HG02884 (cell line): ENCODE measurements around the gene CAPN14.

Experiments used
- ATAC-seq: cut with Tn5 transposase; IDR thresholded peaks from one replicate; pipeline ENCODE4 v1.9.1; 2021; ENCODE audit warnings: mild to moderate bottlenecking, moderate library complexity; ENCODE audit not compliant: unreplicated experiment

CAPN14 gene

GRCh38 chr2:31227711-31228125, 10.4 kb upstream of the CAPN14 start:
- no peak for ATAC-seq

DNA sequence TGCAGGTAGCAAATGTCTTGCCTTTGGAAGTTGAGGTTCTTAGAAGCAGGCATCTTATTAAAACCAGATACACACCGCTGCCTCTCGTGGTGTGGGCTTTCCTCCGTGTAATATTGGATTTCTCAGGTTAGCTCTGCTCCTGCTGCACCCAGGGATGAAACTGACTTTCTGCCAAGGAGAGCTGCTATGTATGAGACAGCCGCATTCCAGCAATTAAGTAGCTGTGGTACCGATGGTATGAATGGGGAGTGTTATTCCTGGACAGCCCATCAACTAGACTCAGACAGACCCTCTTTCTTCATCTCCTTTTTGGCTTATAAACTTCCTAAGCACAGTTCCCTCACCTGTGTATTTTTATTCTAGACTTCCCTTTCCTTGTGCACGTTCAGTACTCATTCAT, 9.8 kb upstream of the CAPN14 start:
- ATAC-seq = no peak

- ATAC-seq = no peak
Observed at GRCh38 chr2:31226266-31226665, 9.0 kb upstream of the CAPN14 start.

DNA sequence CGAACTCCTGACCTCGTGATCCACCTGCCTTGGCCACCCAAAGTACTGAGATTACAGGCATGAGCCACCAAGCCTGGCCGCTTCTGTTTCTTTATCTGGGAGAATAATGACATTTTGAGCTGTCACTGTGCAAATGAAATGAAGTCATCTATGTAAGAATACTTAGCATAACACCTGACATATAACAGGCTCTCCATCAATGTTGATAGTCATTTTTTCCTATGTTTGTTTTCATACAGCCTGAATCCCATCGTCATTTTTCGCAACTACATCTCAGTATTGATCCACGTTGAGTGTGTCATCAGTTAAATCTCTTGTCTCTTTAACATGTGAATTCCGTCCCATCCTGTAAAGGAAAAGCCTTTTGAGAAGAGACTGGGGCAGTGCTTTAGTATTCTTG, 6.4 kb upstream of the CAPN14 start:
- no peak for ATAC-seq

GRCh38 chr2:31223026-31223425, 5.7 kb upstream of the CAPN14 start:
- no peak for ATAC-seq

- no peak for ATAC-seq
Observed at GRCh38 chr2:31222071-31222470, 4.8 kb upstream of the CAPN14 start.

DNA sequence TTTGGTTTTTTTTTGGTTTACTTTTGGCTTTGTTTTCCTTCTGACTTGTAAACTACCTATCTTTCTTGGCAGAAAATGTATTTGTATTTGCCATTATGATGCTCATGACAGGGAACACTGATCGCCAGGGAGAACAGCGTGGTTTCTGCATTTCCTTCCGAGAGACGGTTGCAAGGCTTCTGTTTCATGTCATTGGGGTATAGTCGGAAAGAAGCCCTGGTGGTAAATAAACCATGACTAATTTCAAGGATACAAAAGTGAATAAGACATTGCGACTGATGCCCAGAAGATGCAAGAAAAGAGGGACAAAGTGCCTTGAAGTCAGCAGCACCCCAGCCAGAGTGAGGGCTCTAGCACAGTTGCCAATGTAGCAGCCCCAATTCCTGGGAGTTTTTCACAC, 4.2 kb upstream of the CAPN14 start:
- ATAC-seq = no peak

GRCh38 chr2:31219131-31219969, 2.0 kb upstream of the CAPN14 start:
- ATAC-seq = peak; percentile 65

GRCh38 chr2:31216734-31217133, 581 bp downstream of the CAPN14 start:
- ATAC-seq = peak; percentile 57

- ATAC-seq = no peak
Observed at GRCh38 chr2:31214444-31214915, 2.8 kb downstream of the CAPN14 start.

DNA sequence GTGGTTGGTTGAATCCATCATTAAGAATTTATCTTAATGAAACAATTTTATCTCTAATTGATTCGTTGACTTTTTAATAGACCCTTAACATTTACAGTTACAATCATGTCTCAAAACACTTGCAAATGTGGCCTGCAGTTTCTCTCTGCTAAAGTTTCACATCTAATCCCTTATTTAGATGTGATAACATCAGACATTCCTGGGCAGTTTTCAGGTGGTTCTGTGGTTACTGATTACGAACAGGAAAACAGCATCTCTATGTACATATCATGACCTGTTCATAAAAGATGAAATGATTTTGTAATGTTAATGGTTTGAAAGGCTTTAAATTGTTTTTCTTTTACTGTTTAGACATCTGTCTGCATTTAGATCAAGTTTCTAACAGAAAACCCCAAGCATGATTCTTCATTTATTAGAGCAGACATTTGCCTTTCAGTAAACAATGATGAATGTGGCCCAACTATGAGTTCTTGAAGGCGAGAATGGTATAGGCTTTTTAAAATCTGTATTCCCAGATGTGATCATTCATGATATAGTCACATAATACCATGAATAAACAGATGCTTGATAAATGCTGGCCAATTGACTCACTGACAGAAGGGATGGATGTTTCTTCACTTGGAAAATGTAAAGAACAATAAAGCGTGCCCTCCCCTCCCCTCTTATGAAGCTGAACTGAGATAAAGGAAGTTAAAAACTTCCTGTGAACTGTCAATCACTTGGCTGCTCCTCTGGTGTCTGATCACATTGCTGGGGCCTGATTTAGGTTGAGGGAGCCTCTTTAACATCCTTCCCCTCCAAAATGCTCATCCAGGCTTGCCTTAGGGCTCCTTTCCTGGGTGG, 3.5 kb downstream of the CAPN14 start:
- ATAC-seq = no peak

- no peak for ATAC-seq
Observed at GRCh38 chr2:31212659-31213600, 4.4 kb downstream of the CAPN14 start.

DNA sequence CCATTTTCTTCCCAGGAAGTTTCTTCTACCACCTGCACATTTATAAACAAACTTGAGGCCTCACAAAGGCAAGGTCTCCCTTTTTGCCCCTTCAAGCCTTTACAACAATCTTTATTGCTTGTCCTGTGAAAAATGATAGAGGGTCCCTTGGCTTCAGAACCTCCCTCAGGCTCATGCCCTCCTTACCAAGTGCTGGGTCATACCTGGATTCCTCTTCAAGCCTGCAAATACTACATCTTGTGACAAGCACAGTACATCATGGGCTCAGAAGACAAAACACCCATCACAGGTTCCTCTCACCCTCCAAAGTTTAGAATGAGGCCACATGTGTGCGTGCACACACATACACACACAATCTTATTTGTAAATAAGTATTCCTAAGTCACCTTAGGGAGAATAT, 9.1 kb downstream of the CAPN14 start:
- ATAC-seq = no peak

DNA sequence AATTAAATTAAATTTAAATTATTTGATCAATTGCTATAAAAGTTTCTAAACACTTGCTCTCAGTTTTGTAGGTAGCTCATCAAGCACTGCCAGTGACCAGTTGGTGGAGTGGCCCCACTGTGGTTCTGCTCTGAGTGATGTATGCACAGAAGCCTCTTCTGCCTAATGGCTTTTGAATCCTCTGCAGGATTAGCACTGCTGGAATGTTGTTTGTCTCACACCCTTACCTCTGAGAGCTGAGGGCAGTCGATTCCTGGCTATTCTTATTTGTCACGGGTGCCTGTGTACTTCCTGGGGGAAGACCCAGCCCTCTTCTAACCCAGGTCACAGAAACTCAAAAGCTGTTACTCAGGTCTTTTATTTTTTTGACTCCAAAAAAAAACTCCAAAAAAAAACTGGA, 9.5 kb downstream of the CAPN14 start:
- no peak for ATAC-seq

DNA sequence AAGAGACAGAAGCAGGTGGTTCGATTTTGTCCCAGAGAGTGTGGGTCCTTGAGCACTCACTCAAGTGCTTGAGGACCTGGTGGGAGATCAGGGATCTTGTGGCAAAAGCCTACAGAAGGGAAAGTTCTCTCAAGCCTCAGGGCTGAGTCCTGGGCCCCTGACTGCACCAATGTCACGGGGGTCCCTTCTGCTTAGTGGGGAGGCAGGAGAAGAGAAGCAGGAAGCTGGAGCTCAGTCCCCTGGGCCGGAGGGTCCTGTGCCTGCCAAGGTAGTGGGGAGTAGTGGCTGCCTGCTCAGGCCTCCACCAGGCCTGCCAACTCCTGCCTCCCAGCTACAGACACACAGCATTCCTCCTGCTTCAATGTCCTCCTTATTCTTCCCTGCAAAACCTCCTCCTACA, 11.7 kb downstream of the CAPN14 start:
- no peak for ATAC-seq

- no peak for ATAC-seq
Observed at GRCh38 chr2:31205186-31205585, 12.1 kb downstream of the CAPN14 start.

GRCh38 chr2:31204783-31205182, 12.5 kb downstream of the CAPN14 start:
- no peak for ATAC-seq

GRCh38 chr2:31203916-31204315, 13.4 kb downstream of the CAPN14 start:
- ATAC-seq = no peak

DNA sequence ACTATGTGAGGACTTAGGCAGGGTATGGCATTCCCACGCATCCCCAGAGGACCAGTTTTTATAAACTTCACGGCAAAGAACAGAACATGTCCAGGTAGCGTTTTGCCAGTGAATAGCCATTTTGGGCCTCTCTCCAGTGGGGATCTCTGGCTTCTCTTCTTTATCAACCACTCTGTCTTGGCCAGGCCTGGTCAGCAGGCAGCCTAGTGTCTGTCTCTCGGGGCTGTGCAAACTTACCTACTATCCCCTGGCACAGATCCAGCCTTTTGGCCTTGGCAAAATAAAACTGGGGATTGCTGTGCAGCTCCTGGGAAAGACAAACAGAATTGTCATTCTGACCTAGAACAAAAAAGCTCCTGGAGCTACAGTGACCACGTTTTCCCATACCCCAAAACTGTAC, 14.5 kb downstream of the CAPN14 start:
- ATAC-seq = no peak

DNA sequence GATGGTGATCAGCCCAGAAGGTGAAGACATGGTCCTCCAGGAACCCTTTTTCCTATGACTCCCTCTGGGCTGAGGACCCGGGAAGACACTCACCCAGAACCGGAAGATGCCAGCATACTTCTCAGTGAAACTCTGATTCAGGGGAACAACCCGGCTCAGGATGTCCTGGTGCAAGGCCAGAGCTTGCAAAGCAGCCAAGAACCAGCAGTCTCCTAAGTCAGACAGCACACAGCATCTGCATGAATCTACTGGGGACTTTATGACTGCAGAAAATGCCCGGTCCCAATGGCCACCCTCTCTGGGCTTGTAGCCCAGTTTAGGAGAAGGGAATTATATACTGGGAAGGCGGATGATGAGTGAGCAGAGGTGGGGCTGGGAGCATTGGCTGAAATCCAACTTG, 15.3 kb downstream of the CAPN14 start:
- no peak for ATAC-seq

DNA sequence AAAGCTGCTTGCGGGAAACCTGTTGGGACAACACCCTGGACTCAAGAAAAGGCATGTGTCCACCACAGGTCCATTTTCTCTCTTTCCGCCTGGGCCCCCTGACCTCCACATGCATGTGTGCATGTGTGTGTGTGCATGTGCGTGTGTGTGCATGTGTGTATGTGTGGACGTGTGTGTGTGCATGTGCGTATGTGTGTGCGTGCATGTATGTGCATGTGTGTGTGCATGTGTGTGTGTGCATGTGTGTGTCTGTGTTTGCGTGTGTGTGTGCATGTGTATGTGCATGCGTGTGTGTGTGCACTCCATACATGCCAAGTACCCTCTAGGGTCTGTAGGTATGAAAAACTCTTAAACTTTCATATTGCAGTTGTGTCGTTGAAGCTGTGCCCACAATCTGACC, 16.3 kb downstream of the CAPN14 start:
- ATAC-seq = no peak
